H54 (cell line): ENCODE measurements around the gene LHFPL4.

Experiments
- DNase-seq: peaks from one replicate; pipeline ENCODE4 v3.0.0; 2011; ENCODE audit warnings: low spot score, mixed read lengths; ENCODE audit not compliant: insufficient read length
- FAIRE-seq: peaks from 3 replicates; lab custom pipeline; 2011; peaks lifted over from hg19 to GRCh38; lab: Jason Lieb, UNC
- POLR2A ChIP-seq: IDR thresholded peaks from 2 replicates; pipeline ENCODE4 v1.6.1; 2011; ENCODE audit warnings: low read depth, mild to moderate bottlenecking, low read length

Gene LHFPL4

GRCh38 chr3:9468460-9468859 is 85.2 kb downstream of the LHFPL4 start:
- FAIRE-seq (no peak), DNase-seq (no peak)
- TF ChIP-seq POLR2A = no peak

GRCh38 chr3:9467451-9467850 is 86.2 kb downstream of the LHFPL4 start:
- TF ChIP-seq POLR2A = no peak
- FAIRE-seq (no peak), DNase-seq (no peak)

- no peak for FAIRE-seq
- TF ChIP-seq POLR2A = no peak
- DNase-seq = no peak
These were observed 98.0 kb downstream of the LHFPL4 start for GRCh38 chr3:9455596-9456131.

GRCh38 chr3:9452417-9452816 is 101.2 kb downstream of the LHFPL4 start:
- FAIRE-seq = no peak
- no peak for DNase-seq
- TF ChIP-seq POLR2A = no peak

GRCh38 chr3:9450991-9451390 is 102.6 kb downstream of the LHFPL4 start:
- DNase-seq (no peak), FAIRE-seq (no peak)
- TF ChIP-seq POLR2A = no peak

GRCh38 chr3:9450126-9450525 is 103.5 kb downstream of the LHFPL4 start:
- DNase-seq = no peak
- no peak for TF ChIP-seq POLR2A
- FAIRE-seq = no peak

GRCh38 chr3:9448643-9449042 is 105.0 kb downstream of the LHFPL4 start:
- TF ChIP-seq POLR2A = no peak
- FAIRE-seq (peak; percentile 55), DNase-seq (no peak)
